ENCODE data around the gene BICD2. TPM values are rescaled to one million over a fixed set of nuclear protein-coding genes. Genes with fewer than 3 reads are reported as not detected.

The BICD2 gene
- total and polyA plus RNA-seq, 9 of the 15 experiments (the other 6 are each of a cell fraction or from before 2014, with no cell fraction given), result 3.6 to 23.4 (median 11.8) TPM

DNA sequence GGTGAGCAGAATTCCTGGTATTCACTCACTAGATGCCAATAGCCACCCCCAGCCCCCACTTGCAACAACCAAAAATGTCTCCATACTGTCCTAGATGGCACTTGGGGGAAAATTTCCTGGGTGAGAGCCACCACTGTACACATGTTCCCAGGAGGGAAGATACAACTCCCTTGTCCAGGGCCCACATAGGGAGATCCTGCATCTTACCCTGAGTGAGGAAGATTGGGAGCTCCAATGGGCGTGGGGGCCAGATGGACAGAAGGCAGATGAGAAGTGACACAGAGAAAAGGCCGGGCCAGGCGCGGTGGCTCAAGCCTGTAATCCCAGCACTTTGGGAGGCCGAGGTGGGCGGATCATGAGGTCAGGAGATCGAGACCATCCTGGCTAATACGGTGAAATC is 82.4 kb downstream of the BICD2 start (continued):
- TF ChIP-seq MBD1 (CRISPR knock-in tag; IDR thresholded peaks at IDR 0.05) (no peak), ZNF518B (CRISPR knock-in tag; IDR thresholded peaks at IDR 0.05) (no peak), SNIP1 (IDR thresholded peaks at IDR 0.05; ENCODE audit: low read depth) (no peak), NFIC (IDR thresholded peaks at IDR 0.05) (no peak)
